Middle frontal gyrus (tissue), 1 donor: ENCODE results near the gene TBXA2R.

Source experiments
- DNase-seq: peaks from one replicate; pipeline ENCODE4 v3.0.0-alpha.2; 2015; ENCODE audit warnings: low spot score; ENCODE audit errors: extremely low spot score

The TBXA2R gene

DNA sequence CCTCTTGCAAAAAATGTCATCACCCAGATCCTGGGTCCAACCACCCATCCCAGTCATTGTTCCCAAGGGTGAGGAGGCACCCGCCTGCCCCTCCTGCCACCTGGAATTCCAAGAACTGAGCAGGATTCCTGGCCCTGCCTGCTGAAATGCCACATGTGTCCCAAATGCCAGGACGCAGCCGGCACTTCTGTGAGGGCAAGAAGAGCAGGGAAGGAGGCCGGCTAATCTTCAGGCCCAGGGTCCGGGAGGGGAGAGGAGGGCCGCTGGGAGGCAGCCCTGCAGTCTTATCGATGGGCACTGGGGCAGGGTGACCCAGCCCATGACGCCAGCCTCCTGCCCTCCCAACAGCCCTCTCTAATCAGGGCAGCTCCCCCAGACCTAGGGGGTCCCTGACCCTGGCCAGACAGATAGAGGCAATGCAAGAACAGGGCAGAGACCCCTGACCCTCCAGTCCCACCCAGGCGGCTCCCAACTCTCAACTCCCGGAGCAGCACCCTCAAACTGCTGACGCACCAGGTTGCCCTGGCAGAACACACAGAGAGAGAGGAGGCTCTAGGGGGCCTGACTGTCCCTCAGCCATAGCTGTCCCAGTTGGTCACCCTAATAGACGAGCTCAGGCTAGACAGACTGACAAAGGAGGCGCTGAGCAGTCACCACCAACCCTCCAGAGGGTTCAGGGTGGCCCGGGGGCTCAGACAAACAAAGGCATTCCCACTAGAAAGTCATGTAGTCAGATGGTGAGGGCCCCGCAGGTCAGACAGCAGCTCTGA, 50.8 kb downstream of the TBXA2R start:
- no peak for DNase-seq

DNA sequence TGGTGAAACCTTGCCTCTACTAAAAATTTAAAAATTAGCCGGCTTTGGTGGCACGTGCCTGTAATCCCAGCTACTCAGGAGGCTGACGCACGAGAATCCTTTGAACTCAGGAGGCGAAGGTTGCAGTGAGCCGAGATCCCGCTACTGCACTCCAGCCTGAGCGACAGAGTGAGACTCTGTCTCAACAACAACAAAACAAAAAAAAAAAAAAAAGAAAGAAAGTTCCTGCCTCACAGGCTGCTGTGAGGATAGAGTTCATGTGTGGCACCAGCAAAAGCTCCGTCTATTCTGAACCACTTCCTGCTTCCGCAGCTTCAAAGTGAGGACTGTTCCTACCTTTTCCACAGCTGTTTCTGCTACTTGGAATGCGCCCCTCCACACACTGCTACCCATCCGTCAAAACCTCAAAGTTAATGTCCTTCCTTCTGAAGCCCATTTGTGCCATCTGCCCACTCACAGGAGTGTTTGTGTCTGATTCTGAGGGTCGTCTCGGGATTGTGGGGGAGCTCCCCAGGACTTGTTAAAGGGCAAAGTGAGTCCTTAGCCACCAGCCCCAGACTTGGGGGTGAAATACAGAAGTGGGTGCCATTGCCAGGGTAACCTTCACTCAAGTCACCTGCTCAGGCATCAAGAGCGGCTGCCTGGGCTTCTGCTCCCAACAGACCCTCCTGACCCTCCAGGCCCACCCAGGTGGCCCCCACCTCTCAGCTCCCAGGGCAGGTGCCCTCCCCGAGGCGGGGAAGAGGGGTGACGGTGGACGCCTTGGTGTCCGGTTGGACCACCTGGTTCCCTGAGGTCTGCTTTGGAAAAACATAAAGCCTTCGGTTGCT, 52.2 kb downstream of the TBXA2R start:
- DNase-seq = no peak

GRCh38 chr19:3551792-3552095, 54.9 kb downstream of the TBXA2R start:
- DNase-seq = no peak

GRCh38 chr19:3550947-3551791, 55.5 kb downstream of the TBXA2R start:
- DNase-seq = no peak

GRCh38 chr19:3549816-3550215, 56.9 kb downstream of the TBXA2R start:
- DNase-seq = no peak

DNA sequence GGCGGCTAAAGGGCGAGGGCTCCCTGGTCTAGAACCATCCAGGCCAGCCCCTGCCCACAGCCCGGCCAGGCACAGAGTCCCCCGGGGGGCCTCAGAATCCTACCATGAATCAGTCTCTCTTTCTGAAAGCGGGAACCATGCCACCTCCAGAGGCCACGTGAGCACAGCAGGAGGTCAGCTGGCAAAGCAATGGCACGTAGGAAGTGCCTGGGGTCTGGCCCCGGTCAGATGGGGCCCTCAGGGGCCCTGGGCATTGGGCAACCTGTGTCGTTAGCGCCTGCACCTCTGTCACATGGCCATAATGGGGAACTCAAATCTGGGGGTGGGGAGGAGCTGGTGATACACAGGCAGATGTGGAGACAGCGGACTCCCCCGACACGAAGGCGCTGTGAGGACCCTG, 58.1 kb downstream of the TBXA2R start:
- no peak for DNase-seq

- no peak for DNase-seq
Observed at GRCh38 chr19:3547767-3548282, 58.9 kb downstream of the TBXA2R start.

GRCh38 chr19:3547301-3547731, 59.4 kb downstream of the TBXA2R start:
- DNase-seq = no peak

- DNase-seq = no peak
Observed at GRCh38 chr19:3546119-3546518, 60.6 kb downstream of the TBXA2R start.

DNA sequence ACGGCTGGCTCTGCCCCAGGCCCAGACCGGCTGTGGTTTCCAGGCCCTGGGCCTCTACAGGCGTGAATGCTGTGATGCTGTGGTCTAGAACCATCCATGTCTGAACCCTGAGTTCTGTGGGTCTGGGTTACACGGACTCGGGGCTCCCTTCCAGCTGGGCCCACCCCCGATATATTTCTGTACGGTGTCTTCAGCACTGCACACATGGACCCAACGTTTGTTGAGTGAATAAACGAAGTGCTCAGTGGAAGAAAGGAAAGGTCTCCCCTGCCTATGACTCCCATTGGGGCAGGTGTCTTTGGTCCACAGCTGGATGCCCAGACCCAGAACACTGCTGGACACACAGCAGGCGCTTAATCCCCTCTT, 61.0 kb downstream of the TBXA2R start:
- no peak for DNase-seq

DNA sequence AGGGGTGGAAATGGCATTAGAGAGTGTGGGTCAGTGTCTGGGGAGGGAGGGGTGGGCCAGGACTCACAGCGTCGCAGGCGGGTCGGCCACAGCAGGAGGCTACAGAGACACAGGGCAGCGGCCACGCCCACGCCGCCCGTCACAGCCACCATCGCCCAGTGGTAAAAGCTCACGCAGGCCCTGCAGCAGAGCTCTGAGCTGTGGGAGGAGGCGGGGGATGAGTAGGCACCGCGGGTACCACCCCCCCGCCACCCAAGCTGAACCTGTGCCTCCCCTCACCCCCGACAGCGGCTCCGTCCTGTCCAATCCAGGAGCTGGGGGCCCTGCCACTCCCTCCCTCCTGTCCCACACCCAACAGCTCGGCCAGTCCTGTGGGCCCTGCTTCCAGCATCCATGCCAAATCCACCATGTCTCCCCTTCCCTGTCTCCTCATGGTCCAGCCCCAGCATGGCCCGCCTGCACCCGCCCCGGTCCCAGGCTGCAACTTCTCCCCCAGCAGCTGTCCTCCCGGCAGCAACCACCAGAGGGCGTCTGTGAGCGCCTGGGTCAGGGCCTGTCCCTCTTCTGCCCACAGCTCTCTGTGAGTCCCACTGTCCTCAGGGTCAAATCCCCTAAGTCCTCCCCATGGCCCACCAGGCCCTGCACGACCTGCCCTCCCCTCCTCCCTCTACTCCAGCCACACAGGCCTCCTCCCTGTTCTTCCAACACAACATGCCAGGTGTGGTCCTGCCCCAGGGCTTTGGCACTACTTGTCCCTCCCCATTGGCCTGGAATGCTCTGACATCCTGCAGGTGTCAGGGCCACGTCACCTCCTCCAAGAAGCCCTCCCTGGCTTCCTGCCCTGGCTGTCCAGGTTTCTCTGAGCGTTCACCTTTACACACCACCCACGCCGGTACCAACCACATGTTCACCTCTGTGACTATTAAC, 61.7 kb downstream of the TBXA2R start:
- DNase-seq = peak; percentile 47
